Measurements from ENCODE around the gene CROCC2. TPM values are rescaled to one million over a fixed set of nuclear protein-coding genes. Genes with fewer than 3 reads are reported as not detected.

The CROCC2 gene
- total and polyA plus RNA-seq, 2 of the 13 experiments (the other 11 are each of a cell fraction or from before 2014, with no cell fraction given): not detected

- TF ChIP-seq ATF2 (CRISPR knock-in tag; IDR thresholded peaks at IDR 0.05) (0 out of 2 replicates have a peak, but pooled peaks have one; percentile 48), CERS6 (CRISPR knock-in tag; IDR thresholded peaks at IDR 0.05) (no peak), KLF12 (CRISPR knock-in tag; IDR thresholded peaks at IDR 0.05; ENCODE audit: borderline replicate concordance) (no peak), HMGXB3 (CRISPR knock-in tag; IDR thresholded peaks at IDR 0.05; ENCODE audit: borderline replicate concordance) (no peak), HOMEZ (CRISPR knock-in tag; IDR thresholded peaks at IDR 0.05; ENCODE audit: low read depth) (no peak), ZBTB4 (CRISPR knock-in tag; IDR thresholded peaks at IDR 0.05; ENCODE audit: borderline replicate concordance) (peak; percentile 62; the same call in 1 of the 2 replicates), RAD21 (CRISPR knock-in tag; IDR thresholded peaks at IDR 0.05) (no peak), HMGA1 (CRISPR knock-in tag; conservative IDR thresholded peaks at IDR 0.05) (no peak), ZNF17 (CRISPR knock-in tag; IDR thresholded peaks at IDR 0.05) (peak; percentile 90; the same call in 1 of the 2 replicates), PHF20 (CRISPR knock-in tag; IDR thresholded peaks at IDR 0.05) (peak; percentile 14; the same call in 1 of the 2 replicates), SCMH1 (CRISPR knock-in tag; IDR thresholded peaks at IDR 0.05; ENCODE audit: borderline replicate concordance) (no peak), GMEB2 (CRISPR knock-in tag; IDR thresholded peaks at IDR 0.05; ENCODE audit: low read depth) (no peak), TARDBP (CRISPR knock-in tag; IDR thresholded peaks at IDR 0.05) (peak; percentile 96), XBP1 (CRISPR knock-in tag; IDR thresholded peaks at IDR 0.05) (0 out of 2 replicates have a peak, but pooled peaks have one; percentile 39)
Measured at GRCh38 chr2:240868286-240869108, 37.6 kb upstream of the CROCC2 start, which contains the start of gene AGXT (continued).

Measured in HepG2 (cell line).